Measurements from ENCODE around the gene RNF213. TPM values are rescaled to one million over a fixed set of nuclear protein-coding genes. Genes with fewer than 3 reads are reported as not detected.
A peak's percentile ranks its signal among the peaks of the same experiment; 100 is the strongest.

The RNF213 gene
- total RNA-seq, 4 donors from 2014 or later: 57.8 to 197 (median 94.1) TPM

GRCh38 chr17:80316927-80317705 lies 56.5 kb downstream of the RNF213 start:
- Histone ChIP-seq H3K9me3 (no peaks in the 10 kb centered on the region), H3K27me3 (no peaks in the 10 kb centered on the region), H3K36me3 (peaks cover 77% of the 10 kb centered on the region), H3K27ac (no peak overlapping the region), H3K4me3 (no peak overlapping the region), H3K4me1 (no peaks in the 10 kb centered on the region)
- WGBS: 92% methylated on average over 25 of the region's 26 CpGs
- peak in 1 of 2 donors; percentile 21 for DNase-seq (ENCODE audit: low spot score in 2 of 2)
- no peak for TF ChIP-seq POLR2AphosphoS5 (IDR thresholded peaks at IDR 0.05)
- no peak for TF ChIP-seq POLR2A (IDR thresholded peaks at IDR 0.05)
- no peak for TF ChIP-seq CTCF (IDR thresholded peaks at IDR 0.05)

- H3K9me3 ChIP-seq: no peaks in the 10 kb centered on the region
- H3K36me3 ChIP-seq: peaks cover 78% of the 10 kb centered on the region
- H3K4me3 ChIP-seq: no peak overlapping the region
- no peak overlapping the region for H3K27ac ChIP-seq
- WGBS: 97% methylated on average over 5 of the region's 5 CpGs
- no peak for TF ChIP-seq POLR2AphosphoS5 (IDR thresholded peaks at IDR 0.05)
- no peak for TF ChIP-seq EP300 (IDR thresholded peaks at IDR 0.05)
- no peak for TF ChIP-seq POLR2A (IDR thresholded peaks at IDR 0.05)
- no peak for TF ChIP-seq CTCF (IDR thresholded peaks at IDR 0.05)
- H3K4me1 ChIP-seq: no peaks in the 10 kb centered on the region
- no peaks in the 10 kb centered on the region for H3K27me3 ChIP-seq
- peak in 1 of 2 donors; percentile 37 for DNase-seq (ENCODE audit: low spot score in 2 of 2)
Measured at GRCh38 chr17:80317706-80317980, 57.0 kb downstream of the RNF213 start.

- Histone ChIP-seq H3K27ac (no peak overlapping the region), H3K9me3 (no peaks in the 10 kb centered on the region), H3K36me3 (peaks cover 77% of the 10 kb centered on the region), H3K4me3 (no peak overlapping the region), H3K4me1 (no peaks in the 10 kb centered on the region), H3K27me3 (no peaks in the 10 kb centered on the region)
- 93% methylated on average over 6 of the region's 6 CpGs for WGBS
- TF ChIP-seq CTCF (IDR thresholded peaks at IDR 0.05): no peak
- no peak for TF ChIP-seq POLR2A (IDR thresholded peaks at IDR 0.05)
- TF ChIP-seq POLR2AphosphoS5 (IDR thresholded peaks at IDR 0.05): no peak
- no peak for TF ChIP-seq EP300 (IDR thresholded peaks at IDR 0.05)
- peak; percentile 16 to 18 for DNase-seq (ENCODE audit: low spot score in 2 of 2)
Measured at GRCh38 chr17:80318166-80318565, 57.5 kb downstream of the RNF213 start.

GRCh38 chr17:80319262-80319998 lies 58.8 kb downstream of the RNF213 start:
- no peak overlapping the region for H3K27ac ChIP-seq
- TF ChIP-seq POLR2AphosphoS5 (IDR thresholded peaks at IDR 0.05): no peak
- no peak for TF ChIP-seq EP300 (IDR thresholded peaks at IDR 0.05)
- no peak for TF ChIP-seq POLR2A (IDR thresholded peaks at IDR 0.05)
- no peak for TF ChIP-seq CTCF (IDR thresholded peaks at IDR 0.05)
- no peaks in the 10 kb centered on the region for H3K9me3 ChIP-seq
- H3K4me1 ChIP-seq: no peaks in the 10 kb centered on the region
- H3K36me3 ChIP-seq: peaks cover 84% of the 10 kb centered on the region
- no peak overlapping the region for H3K4me3 ChIP-seq
- peak; percentile 28 to 45 for DNase-seq (ENCODE audit: low spot score in 2 of 2)
- no peaks in the 10 kb centered on the region for H3K27me3 ChIP-seq
- WGBS: 83% methylated on average over 21 of the region's 22 CpGs

- no peak overlapping the region for H3K27ac ChIP-seq
- H3K4me3 ChIP-seq: no peak overlapping the region
- no peak for DNase-seq (ENCODE audit: low spot score in 2 of 2)
- no peaks in the 10 kb centered on the region for H3K4me1 ChIP-seq
- H3K27me3 ChIP-seq: no peaks in the 10 kb centered on the region
- H3K9me3 ChIP-seq: no peaks in the 10 kb centered on the region
- H3K36me3 ChIP-seq: peaks cover 89% of the 10 kb centered on the region
- 80% methylated on average over 4 of the region's 4 CpGs for WGBS
- TF ChIP-seq EP300 (IDR thresholded peaks at IDR 0.05) (no peak), POLR2AphosphoS5 (IDR thresholded peaks at IDR 0.05) (no peak), CTCF (IDR thresholded peaks at IDR 0.05) (no peak)
Measured at GRCh38 chr17:80319999-80320344, 59.3 kb downstream of the RNF213 start.
